ENCODE measurements around the gene ITM2B.

GRCh38 chr13:48189171-48189570 is 43.8 kb upstream of the ITM2B start:
- no peak for TF ChIP-seq FOXP4 (CRISPR knock-in tag; IDR thresholded peaks at IDR 0.05)
- no peak for TF ChIP-seq CTCF (IDR thresholded peaks at IDR 0.05)
- no peak for TF ChIP-seq SP1 (CRISPR knock-in tag; conservative IDR thresholded peaks at IDR 0.05)
- TF ChIP-seq NR1H2 (CRISPR knock-in tag; IDR thresholded peaks at IDR 0.05), result no peak
- TF ChIP-seq ZSCAN18 (CRISPR knock-in tag; IDR thresholded peaks at IDR 0.05), result no peak
- no peak for TF ChIP-seq TP53 (CRISPR knock-in tag; IDR thresholded peaks at IDR 0.05)
- no peak for TF ChIP-seq ZBTB43 (CRISPR knock-in tag; IDR thresholded peaks at IDR 0.05)
- TF ChIP-seq ATF3 (CRISPR knock-in tag; conservative IDR thresholded peaks at IDR 0.05), result no peak
- no peak for TF ChIP-seq ELF4 (CRISPR knock-in tag; IDR thresholded peaks at IDR 0.05; ENCODE audit: low read depth)
- TF ChIP-seq IRF2 (CRISPR knock-in tag; IDR thresholded peaks at IDR 0.05; ENCODE audit: borderline replicate concordance, low read depth), result no peak
- no peak for TF ChIP-seq E2F5 (CRISPR knock-in tag; IDR thresholded peaks at IDR 0.05)
- no peak for TF ChIP-seq MAX (CRISPR knock-in tag; IDR thresholded peaks at IDR 0.05)
- TF ChIP-seq HMGXB4 (CRISPR knock-in tag; IDR thresholded peaks at IDR 0.05), result no peak
